GM19099 (cell line): Measurements from ENCODE around the gene SHH.

Source experiments
- POLR2A ChIP-seq: IDR thresholded peaks from 3 replicates; pipeline ENCODE4 v1.6.1; 2011; ENCODE audit warnings: low read depth; ENCODE audit not compliant: insufficient read length; ENCODE audit errors: extremely low read depth

The SHH gene

DNA sequence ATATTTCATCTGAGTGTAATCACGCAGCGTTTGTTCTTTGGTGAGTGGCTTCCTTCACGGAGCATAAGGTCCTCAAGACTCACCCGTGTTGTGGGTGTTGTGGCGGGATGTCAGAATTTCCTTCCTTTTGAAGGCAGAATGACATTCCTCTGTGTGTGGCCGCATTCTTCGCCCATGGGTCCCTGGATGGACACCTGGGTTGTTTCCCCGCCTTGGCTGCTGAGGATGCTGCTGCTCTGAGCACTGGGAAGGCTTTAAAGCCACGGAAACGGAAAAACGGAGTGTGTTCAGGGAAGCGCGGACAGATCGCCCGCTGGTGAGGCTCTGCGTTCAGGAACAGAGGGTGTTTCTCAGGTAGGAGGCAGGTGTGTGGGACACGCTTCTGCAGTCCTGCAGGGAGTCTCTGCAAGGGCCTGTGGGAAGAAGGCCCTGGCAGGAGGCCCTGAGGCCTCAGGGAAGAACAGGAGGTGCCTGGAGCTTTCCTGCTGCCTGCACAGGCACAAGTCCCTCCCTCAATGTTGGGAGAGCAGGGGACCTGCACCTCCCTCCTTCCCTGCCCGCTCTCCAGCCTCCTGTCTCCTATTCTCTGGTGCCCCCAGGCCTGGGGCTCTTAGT lies 35.7 kb upstream of the SHH start:
- TF ChIP-seq POLR2A, result no peak

GRCh38 chr7:155846936-155847335 lies 34.7 kb upstream of the SHH start:
- TF ChIP-seq POLR2A, result no peak

GRCh38 chr7:155846156-155846555 lies 33.9 kb upstream of the SHH start:
- TF ChIP-seq POLR2A, result no peak

- TF ChIP-seq POLR2A, result no peak
Measured at GRCh38 chr7:155845226-155845625, 33.0 kb upstream of the SHH start.

DNA sequence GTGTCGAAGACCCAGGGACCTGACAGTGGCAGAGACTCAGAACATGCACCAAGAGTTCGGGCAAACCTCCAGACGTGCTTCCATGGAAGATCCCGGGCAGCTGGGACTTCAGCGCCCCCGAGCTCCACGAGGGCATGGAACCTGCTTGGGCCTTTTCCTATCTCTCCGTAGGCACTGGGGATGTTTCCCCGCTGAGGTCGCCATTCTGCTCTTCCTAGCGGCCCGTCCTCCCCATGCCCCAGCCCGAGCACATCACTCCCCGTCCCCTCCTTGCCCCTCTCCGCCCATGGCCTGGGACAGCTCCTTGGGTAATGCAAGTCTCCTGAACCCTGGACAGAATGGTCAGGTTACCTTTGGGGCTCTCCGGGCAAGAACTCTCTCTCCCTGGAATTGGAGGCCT lies 32.3 kb upstream of the SHH start:
- no peak for TF ChIP-seq POLR2A

- TF ChIP-seq POLR2A, result no peak
Measured at GRCh38 chr7:155844019-155844453, 31.8 kb upstream of the SHH start.

- TF ChIP-seq POLR2A, result no peak
Measured at GRCh38 chr7:155843426-155844018, 31.3 kb upstream of the SHH start.

- TF ChIP-seq POLR2A, result no peak
Measured at GRCh38 chr7:155842496-155843265, 30.4 kb upstream of the SHH start.

- no peak for TF ChIP-seq POLR2A
Measured at GRCh38 chr7:155840909-155841308, 28.6 kb upstream of the SHH start.

DNA sequence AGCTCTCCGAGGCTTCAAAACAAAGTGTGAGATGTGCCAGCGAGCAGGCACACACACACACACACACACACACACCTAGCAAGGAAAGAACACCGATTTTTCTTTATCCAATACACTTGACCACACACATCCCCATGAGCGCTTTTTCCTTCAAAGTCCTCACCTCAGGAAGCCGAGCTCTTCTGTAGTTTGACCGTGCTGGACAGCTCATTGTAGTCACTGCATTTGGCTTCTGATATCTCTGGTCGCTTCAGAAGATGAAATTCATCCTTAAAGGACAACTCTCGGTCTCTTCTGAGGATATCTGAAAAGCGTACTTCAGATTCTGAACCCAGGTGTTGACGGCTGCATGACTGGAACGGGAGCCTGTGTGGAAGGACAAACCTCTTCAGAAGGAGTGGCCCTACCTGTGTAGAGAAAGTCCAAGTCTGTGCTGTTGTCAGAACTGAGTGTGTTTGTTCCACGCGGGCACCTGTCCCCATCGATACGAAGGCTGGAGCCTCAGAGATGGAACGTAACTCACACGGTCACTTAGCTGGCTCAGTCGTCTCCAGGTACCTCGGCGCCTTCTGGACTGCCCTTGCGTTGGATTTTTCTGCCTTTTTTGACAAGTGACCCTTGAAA lies 28.1 kb upstream of the SHH start:
- TF ChIP-seq POLR2A, result no peak

GRCh38 chr7:155839461-155839860 lies 27.2 kb upstream of the SHH start:
- TF ChIP-seq POLR2A, result no peak

GRCh38 chr7:155837126-155837479 lies 24.8 kb upstream of the SHH start:
- no peak for TF ChIP-seq POLR2A

DNA sequence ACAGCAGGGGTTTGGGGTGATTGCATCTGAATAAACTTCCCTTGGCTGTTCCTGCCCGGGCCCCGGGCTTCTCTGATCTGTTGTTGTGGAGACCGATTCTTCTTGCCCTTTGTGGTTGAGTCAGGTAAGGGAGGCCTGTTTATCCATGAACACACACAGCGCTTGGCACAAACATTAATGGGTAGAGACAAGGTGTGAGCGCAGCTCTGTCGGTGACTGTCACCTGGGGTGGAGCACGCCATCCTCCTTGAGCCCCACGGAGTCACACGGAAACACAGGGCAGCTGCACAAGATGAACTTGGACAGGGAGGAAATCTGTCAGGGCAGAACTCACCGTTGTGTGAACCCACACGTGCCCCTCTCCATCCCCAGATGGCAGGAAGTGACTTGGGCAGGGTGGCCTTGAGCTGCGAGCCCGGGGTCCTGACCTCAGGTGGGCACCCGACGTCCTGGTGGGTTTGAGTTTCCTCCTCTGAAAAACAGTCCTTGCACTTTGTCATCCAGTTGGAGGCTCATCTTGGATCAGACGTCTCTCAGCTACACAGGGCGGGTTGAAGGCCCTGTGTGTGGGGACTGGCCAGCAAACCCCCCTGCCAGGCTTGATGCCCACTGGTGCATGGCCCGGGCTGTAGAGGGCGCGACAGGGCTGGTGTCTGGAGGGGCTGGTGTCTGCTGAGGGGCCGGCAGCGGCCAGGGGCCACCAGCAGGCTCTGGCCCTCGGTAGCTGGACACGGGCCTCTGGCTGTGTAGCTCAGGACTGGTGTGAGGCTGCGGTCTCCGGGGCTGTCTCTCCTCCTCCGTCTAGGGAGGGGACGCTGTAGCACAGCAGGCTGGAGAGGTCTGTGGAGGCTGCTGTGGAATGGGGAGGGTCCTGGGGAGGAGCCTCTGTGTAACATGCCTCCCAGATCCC lies 24.2 kb upstream of the SHH start:
- TF ChIP-seq POLR2A, result no peak

GRCh38 chr7:155835446-155836215 lies 23.4 kb upstream of the SHH start:
- TF ChIP-seq POLR2A, result no peak
